Lower leg skin (tissue), 4 donors: ENCODE data around the gene CTIF. TPM values are rescaled to one million over a fixed set of nuclear protein-coding genes. Genes with fewer than 3 reads are reported as not detected.

Experiments
- DNase-seq, 2 donors: peaks; one replicate each; pipeline ENCODE4 v3.0.0-alpha.2; 2019; ENCODE audit warnings: low spot score in 2 of 2
- H3K4me3 ChIP-seq: fragments of 200-600 bp; sonication (generic); 2 replicates; pipeline ENCODE4 v1.5.1; 2017; ENCODE audit warnings: mild to moderate bottlenecking, low read depth; ENCODE audit not compliant: poor library complexity, severe bottlenecking
- POLR2A ChIP-seq, 2 donors: fragments of 450-650 bp; IDR thresholded peaks; one replicate each; pipeline ENCODE4 v1.6.1; 2016 to 2017; ENCODE audit warnings: antibody characterized with exemption in 2 of 2, mild to moderate bottlenecking in 1 of 2, moderate library complexity in 1 of 2
- WGBS, 2 donors: methylation state at CpG; one replicate each; pipeline ENCODE4 v1.1.5; 2018; 5-methylcytosine and 5-hydroxymethylcytosine counted together
- intact Hi-C: fragments of 100-400 bp; cut with DNase I; formaldehyde crosslinking; loops from one replicate; pipeline ENCODE4 v1.15.0; 2023; ENCODE audit warnings: low total_unique reads
- total RNA-seq, 4 donors: library from RNA; depleted of rRNA; stranded (reverse); fragments of >200 nt; gene quantifications; one replicate each; pipeline ENCODE4 v1.1.0, GENCODE V29; 2016
- TF ChIP-seq, protein P1 (sequence below), 3 donors: fragments of 450-650 bp; IDR thresholded peaks; one replicate each; pipeline ENCODE4 v1.5.1; 2016; ENCODE audit warnings: antibody characterized with exemption in 3 of 3, mild to moderate bottlenecking in 3 of 3, moderate library complexity in 2 of 3

The CTIF gene
- total RNA-seq, 4 donors from 2014 or later: 22.6 to 44.0 (median 30.2) TPM

DNA sequence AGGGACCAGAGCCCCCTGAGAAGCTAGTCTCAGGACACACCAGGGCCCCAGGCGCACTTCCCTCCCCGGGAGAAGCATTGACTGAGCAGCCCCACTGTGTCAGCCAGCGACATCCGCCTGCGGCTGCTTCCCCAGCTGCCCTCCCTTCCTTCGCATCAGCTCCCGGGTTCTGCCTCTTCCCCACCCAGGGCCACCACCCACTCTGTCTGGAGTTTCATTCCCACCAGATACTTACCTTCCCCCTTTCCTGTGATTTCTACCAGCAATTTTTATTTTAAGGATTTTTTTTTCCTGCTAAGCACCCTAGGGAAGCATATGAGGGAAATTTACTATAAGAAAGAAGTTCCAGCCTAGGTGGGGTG is 312.7 kb downstream of the CTIF start:
- intact Hi-C loops: no loop called here
- 76 to 82% methylated on average over 7 of the region's 7 CpGs for WGBS, 2 donors
- no peak for DNase-seq
- H3K4me3 ChIP-seq: no peak overlapping the region
- TF ChIP-seq, protein P1, sequence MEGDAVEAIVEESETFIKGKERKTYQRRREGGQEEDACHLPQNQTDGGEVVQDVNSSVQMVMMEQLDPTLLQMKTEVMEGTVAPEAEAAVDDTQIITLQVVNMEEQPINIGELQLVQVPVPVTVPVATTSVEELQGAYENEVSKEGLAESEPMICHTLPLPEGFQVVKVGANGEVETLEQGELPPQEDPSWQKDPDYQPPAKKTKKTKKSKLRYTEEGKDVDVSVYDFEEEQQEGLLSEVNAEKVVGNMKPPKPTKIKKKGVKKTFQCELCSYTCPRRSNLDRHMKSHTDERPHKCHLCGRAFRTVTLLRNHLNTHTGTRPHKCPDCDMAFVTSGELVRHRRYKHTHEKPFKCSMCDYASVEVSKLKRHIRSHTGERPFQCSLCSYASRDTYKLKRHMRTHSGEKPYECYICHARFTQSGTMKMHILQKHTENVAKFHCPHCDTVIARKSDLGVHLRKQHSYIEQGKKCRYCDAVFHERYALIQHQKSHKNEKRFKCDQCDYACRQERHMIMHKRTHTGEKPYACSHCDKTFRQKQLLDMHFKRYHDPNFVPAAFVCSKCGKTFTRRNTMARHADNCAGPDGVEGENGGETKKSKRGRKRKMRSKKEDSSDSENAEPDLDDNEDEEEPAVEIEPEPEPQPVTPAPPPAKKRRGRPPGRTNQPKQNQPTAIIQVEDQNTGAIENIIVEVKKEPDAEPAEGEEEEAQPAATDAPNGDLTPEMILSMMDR (IDR thresholded peaks at IDR 0.05): no peak
- no peak for TF ChIP-seq POLR2A (IDR thresholded peaks at IDR 0.05)

DNA sequence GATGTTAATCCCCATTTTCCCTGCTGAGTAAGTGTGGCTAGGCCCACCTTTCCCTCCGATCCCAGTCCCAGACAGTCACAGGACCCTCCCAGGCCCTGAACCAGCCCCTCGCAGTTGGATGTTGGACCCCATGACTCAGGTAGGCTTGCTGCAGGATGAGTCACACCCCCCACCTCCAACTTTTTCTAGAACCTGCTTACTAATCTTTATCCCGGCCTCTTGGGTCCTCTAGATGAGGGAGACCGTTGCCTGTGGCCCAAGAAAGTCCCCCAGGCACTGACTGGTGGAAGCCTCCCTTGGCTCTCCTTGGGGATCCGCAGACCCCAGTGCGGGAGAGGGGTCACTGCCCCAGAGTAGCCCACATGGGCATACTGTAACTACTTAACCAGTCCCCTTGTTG is 313.5 kb downstream of the CTIF start:
- 95 to 98% methylated on average over 6 of the region's 6 CpGs for WGBS, 2 donors
- intact Hi-C loops: no loop called here
- no peak for TF ChIP-seq POLR2A (IDR thresholded peaks at IDR 0.05)
- TF ChIP-seq, protein P1 (IDR thresholded peaks at IDR 0.05): no peak
- H3K4me3 ChIP-seq: no peak overlapping the region
- DNase-seq: no peak

DNA sequence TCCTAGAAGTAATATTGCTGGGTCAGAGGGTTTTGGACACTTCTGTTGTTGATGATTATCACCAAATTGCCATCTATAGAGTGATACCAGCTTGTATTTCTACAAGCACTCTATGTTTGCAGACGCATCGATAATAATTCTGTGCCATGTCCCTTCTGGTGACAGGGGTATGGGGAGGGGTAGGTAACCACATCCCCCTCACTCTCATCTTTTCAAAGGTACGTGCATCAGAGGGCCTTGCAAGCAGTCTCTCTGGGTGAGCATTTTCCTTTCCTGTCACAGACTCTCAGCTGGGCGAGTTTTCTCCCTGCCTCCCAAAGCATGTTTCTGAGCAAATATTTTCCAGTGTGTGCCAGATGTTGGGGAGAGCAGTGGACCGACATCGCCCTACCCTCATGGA is 314.0 kb downstream of the CTIF start:
- no peak overlapping the region for H3K4me3 ChIP-seq
- 93 to 94% methylated on average over 6 of the region's 6 CpGs for WGBS, 2 donors
- intact Hi-C loops: no loop called here
- TF ChIP-seq, protein P1 (IDR thresholded peaks at IDR 0.05): no peak
- no peak for TF ChIP-seq POLR2A (IDR thresholded peaks at IDR 0.05)
- no peak for DNase-seq

- intact Hi-C loops: no loop called here
- 63 to 72% methylated on average over 5 of the region's 5 CpGs for WGBS, 2 donors
- no peak for DNase-seq
- H3K4me3 ChIP-seq: no peak overlapping the region
- TF ChIP-seq POLR2A (IDR thresholded peaks at IDR 0.05): no peak
- TF ChIP-seq, protein P1 (IDR thresholded peaks at IDR 0.05): no peak
Observed at GRCh38 chr18:48853588-48853987, 314.8 kb downstream of the CTIF start.

GRCh38 chr18:48854780-48855179 is 315.9 kb downstream of the CTIF start:
- DNase-seq: no peak
- no peak overlapping the region for H3K4me3 ChIP-seq
- intact Hi-C loops: no loop called here
- 90 to 95% methylated on average over 11 of the region's 11 CpGs for WGBS, 2 donors
- TF ChIP-seq POLR2A (IDR thresholded peaks at IDR 0.05): no peak
- TF ChIP-seq, protein P1 (IDR thresholded peaks at IDR 0.05): no peak
